B cell (primary cell): ENCODE data around the gene KLRF2. TPM values are rescaled to one million over a fixed set of nuclear protein-coding genes. Genes with fewer than 3 reads are reported as not detected.

Experiments used
- ATAC-seq: fragments of 200-7000 bp; cut with Tn5 transposase; one replicate; pipeline ENCODE4 v1.10.0; 2021; ENCODE audit warnings: low read depth, mild to moderate bottlenecking, moderate number of reproducible peaks, moderate library complexity
- CTCF ChIA-PET: fragments of 350-600 bp; sonication (Branson Sonifier 250); formaldehyde crosslinking; loops from one replicate; lab custom pipeline; 2021; ENCODE audit warnings: antibody characterized with exemption, inconsistent platforms; lab: Charles Lee
- POLR2A ChIA-PET: fragments of 350-600 bp; sonication (Branson Sonifier 250); formaldehyde crosslinking; loops from one replicate; lab custom pipeline; 2021; ENCODE audit warnings: antibody characterized with exemption; lab: Charles Lee
- DNase-seq: peaks from one replicate; pipeline ENCODE4 v3.0.0; 2013
- H2AFZ ChIP-seq: 2 replicates; pipeline ENCODE4 v1.6.1; 2012; ENCODE audit warnings: mild to moderate bottlenecking, low read depth, low read length; ENCODE audit not compliant: insufficient read depth, poor library complexity, severe bottlenecking
- H3K27ac ChIP-seq, 2 donors: 1 replicate in 1 of 2; 2 replicates in 1 of 2; pipeline ENCODE4 v1.5.1; 2012 to 2013; ENCODE audit warnings: low read length in 2 of 2, mild to moderate bottlenecking in 2 of 2, moderate library complexity in 1 of 2
- H3K27me3 ChIP-seq, 4 experiments: fragments of 200-600 bp in 1 of 4; sonication (generic) in 1 of 4; replicated peaks in 1 of 4; 1 replicate in 2 of 4; 2 replicates in 2 of 4; pipeline versions ENCODE4 v1.6.1 to v1.7.0; 2013 to 2016; ENCODE audit warnings: low read length in 3 of 4, mild to moderate bottlenecking in 2 of 4, mixed read lengths in 1 of 4, moderate library complexity in 1 of 4; ENCODE audit not compliant: insufficient read depth in 4 of 4, control insufficient read depth in 3 of 4; ENCODE audit errors: control extremely low read depth in 1 of 4
- H3K36me3 ChIP-seq, 2 experiments: replicated peaks in 1 of 2; 1 replicate in 1 of 2; 2 replicates in 1 of 2; pipeline versions ENCODE4 v1.6.1 to v1.7.1; 2013; ENCODE audit warnings: low read length in 1 of 2; ENCODE audit not compliant: insufficient read depth in 2 of 2, control insufficient read depth in 1 of 2; ENCODE audit errors: control extremely low read depth in 1 of 2, extremely low read depth in 1 of 2
- H3K4me1 ChIP-seq, 2 donors: fragments of 200-600 bp in 1 of 2; sonication (generic) in 1 of 2; 1 replicate in 1 of 2; 2 replicates in 1 of 2; pipeline versions ENCODE4 v1.5.1 to v1.6.1; 2013 to 2017; ENCODE audit warnings: low read length in 2 of 2; ENCODE audit not compliant: control insufficient read depth in 2 of 2, insufficient read depth in 2 of 2
- H3K4me2 ChIP-seq: replicated peaks from 2 replicates; pipeline ENCODE3; 2012; ENCODE audit warnings: mild to moderate bottlenecking, low read depth, low read length; ENCODE audit not compliant: poor library complexity, severe bottlenecking
- H3K4me3 ChIP-seq, 5 experiments: fragments of 200-600 bp in 1 of 5; sonication (generic) in 1 of 5; 1 replicate in 3 of 5; 2 replicates in 2 of 5; pipeline versions ENCODE4 v1.5.1 to v1.7.0; 2011 to 2016; ENCODE audit warnings: low read length in 4 of 5, mild to moderate bottlenecking in 4 of 5, low read depth in 2 of 5, control low read depth in 1 of 5, moderate library complexity in 1 of 5; ENCODE audit not compliant: insufficient read depth in 1 of 5; ENCODE audit errors: control extremely low read depth in 1 of 5, extremely low read depth in 1 of 5
- H3K79me2 ChIP-seq: fragments of 200-600 bp; sonication (generic); one replicate; pipeline ENCODE4 v1.6.0; 2016; ENCODE audit warnings: low read length; ENCODE audit not compliant: control insufficient read depth, insufficient read depth
- H3K9ac ChIP-seq: fragments of 200-600 bp; sonication (generic); 2 replicates; pipeline ENCODE4 v1.6.1; 2017; ENCODE audit warnings: mild to moderate bottlenecking, low read length, moderate library complexity
- H3K9me3 ChIP-seq, 3 donors: one replicate each; pipeline versions ENCODE4 v1.6.1 to v1.7.1; 2013; ENCODE audit warnings: low read length in 2 of 3; ENCODE audit not compliant: control insufficient read depth in 2 of 3, insufficient read depth in 1 of 3; ENCODE audit errors: control extremely low read depth in 1 of 3
- H4K20me1 ChIP-seq: 2 replicates; pipeline ENCODE4 v1.6.0; 2012; ENCODE audit warnings: mild to moderate bottlenecking, low read length; ENCODE audit not compliant: insufficient read depth, control insufficient read depth, poor library complexity, severe bottlenecking
- H3K27ac Mint-ChIP-seq: one replicate; pipeline ENCODE4 v1.8.0; 2021; ENCODE audit warnings: mixed read lengths
- H3K27me3 Mint-ChIP-seq: one replicate; pipeline ENCODE4 v1.8.0; 2021; ENCODE audit warnings: mixed read lengths
- H3K4me1 Mint-ChIP-seq: one replicate; pipeline ENCODE4 v1.8.0; 2021; ENCODE audit warnings: mixed read lengths
- H3K4me3 Mint-ChIP-seq: one replicate; pipeline ENCODE4 v1.8.0; 2021; ENCODE audit warnings: mixed read lengths
- H3K9me3 Mint-ChIP-seq: one replicate; pipeline ENCODE4 v1.8.0; 2022; ENCODE audit warnings: mixed read lengths; ENCODE audit not compliant: insufficient read depth
- EZH2 ChIP-seq: IDR thresholded peaks from 2 replicates; pipeline ENCODE4 v1.6.1; 2012; ENCODE audit warnings: borderline replicate concordance, low read depth, mild to moderate bottlenecking, moderate library complexity, low read length; ENCODE audit not compliant: insufficient read depth, poor library complexity, severe bottlenecking
- WGBS: methylation state at CpG from one replicate; pipeline ENCODE4 v1.1.5; 2013; ENCODE audit warnings: missing lambda C conversion rate; ENCODE audit not compliant: insufficient coverage; 5-methylcytosine and 5-hydroxymethylcytosine counted together
- intact Hi-C: fragments of 100-400 bp; cut with micrococcal nuclease; formaldehyde crosslinking; loops from one replicate; pipeline ENCODE4 v1.10.0; 2022
- polyA plus RNA-seq: library from polyadenylated mRNA; depleted of rRNA; stranded (reverse); fragments of >200 nt; gene quantifications from 2 replicates; pipeline ENCODE4 v1.2.3, GENCODE V29; 2012
- total RNA-seq, 2 donors: library from RNA; stranded (reverse); fragments of 120-200 nt in 1 of 2; gene quantifications; 1 replicate in 1 of 2; 2 replicates in 1 of 2; pipeline versions ENCODE4 v1.2.3 to v1.2.4, GENCODE V29; 2013 to 2022
- TF ChIP-seq, protein P1 (sequence below): fragments of 200-600 bp; IDR thresholded peaks from one replicate; pipeline ENCODE4 v1.8.0; 2022; ENCODE audit warnings: antibody characterized with exemption, mild to moderate bottlenecking

Gene KLRF2
- total and polyA plus RNA-seq, 2 donors (not counting 1 experiment from before 2014, with no cell fraction given): 0.36 TPM; not detected in 1

DNA sequence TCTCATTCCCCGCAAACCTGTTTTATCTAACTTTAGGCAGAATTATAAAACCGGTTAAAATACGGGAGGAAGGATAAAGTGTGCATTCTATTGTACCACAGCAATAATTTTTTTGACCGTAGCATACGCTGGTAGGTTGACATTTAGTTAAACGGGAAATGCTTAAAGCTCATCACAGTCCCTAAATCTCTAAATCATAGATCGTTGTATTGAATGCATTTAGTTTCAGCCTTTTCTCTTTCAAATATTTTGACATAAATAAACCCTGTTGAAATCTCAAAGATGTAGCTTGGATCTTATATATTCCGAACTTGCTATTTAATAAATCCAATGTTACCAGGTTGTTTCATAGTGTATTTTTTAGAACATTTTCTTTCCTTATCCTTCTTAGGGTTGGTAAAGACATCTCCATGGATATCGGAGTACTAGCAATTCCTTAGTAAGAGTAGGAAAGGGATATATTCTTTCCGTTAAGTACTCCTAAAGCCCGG lies 12.9 kb upstream of the KLRF2 start:
- H3K9me3 ChIP-seq: peaks cover 0 to 10% (median 0%) of the 10 kb centered on the region in 3 donors
- H3K4me2 ChIP-seq: peak overlapping the region; percentile 75
- H3K27ac Mint-ChIP-seq: peak overlapping the region; percentile 75
- H3K27me3 Mint-ChIP-seq: no peaks in the 10 kb centered on the region
- ChIA-PET CTCF (interaction anchor here (1.3 to 4.3 kb wide), 4 partner anchors 54 to 137 kb away, joined by 3 to 14 read pairs (median 6); no protein-coding TSS in a partner anchor), POLR2A (no interaction called here)
- H3K4me3 ChIP-seq: peak overlapping the region; percentile 51 to 97 (median 66)
- ATAC-seq: no peak
- peaks cover 49% of the 10 kb centered on the region for H3K4me1 Mint-ChIP-seq
- peak overlapping the region; percentile 69 for H3K9ac ChIP-seq
- H4K20me1 ChIP-seq: peaks cover 5% of the 10 kb centered on the region
- H3K27me3 ChIP-seq: no peaks in the 10 kb centered on the region
- DNase-seq: peak; percentile 45
- no peak overlapping the region for H2AFZ ChIP-seq
- no peaks in the 10 kb centered on the region for H3K36me3 ChIP-seq
- WGBS: no CpG with 5 or more reads among the region's 11 CpGs
- peak overlapping the region; percentile 92 for H3K4me3 Mint-ChIP-seq
- peaks cover 69% of the 10 kb centered on the region for H3K79me2 ChIP-seq
- H3K27ac ChIP-seq: peak overlapping the region; percentile 89 to 90
- peaks cover 14 to 19% of the 10 kb centered on the region in 2 donors for H3K4me1 ChIP-seq
- intact Hi-C loops: loop anchor here (5.0 to 10.0 kb wide), 4 partner anchors 56 to 744 kb away; partner anchors contain the start of gene MAGOHB
- peaks cover 9% of the 10 kb centered on the region for H3K9me3 Mint-ChIP-seq
- no peak for TF ChIP-seq EZH2
- TF ChIP-seq, protein P1, sequence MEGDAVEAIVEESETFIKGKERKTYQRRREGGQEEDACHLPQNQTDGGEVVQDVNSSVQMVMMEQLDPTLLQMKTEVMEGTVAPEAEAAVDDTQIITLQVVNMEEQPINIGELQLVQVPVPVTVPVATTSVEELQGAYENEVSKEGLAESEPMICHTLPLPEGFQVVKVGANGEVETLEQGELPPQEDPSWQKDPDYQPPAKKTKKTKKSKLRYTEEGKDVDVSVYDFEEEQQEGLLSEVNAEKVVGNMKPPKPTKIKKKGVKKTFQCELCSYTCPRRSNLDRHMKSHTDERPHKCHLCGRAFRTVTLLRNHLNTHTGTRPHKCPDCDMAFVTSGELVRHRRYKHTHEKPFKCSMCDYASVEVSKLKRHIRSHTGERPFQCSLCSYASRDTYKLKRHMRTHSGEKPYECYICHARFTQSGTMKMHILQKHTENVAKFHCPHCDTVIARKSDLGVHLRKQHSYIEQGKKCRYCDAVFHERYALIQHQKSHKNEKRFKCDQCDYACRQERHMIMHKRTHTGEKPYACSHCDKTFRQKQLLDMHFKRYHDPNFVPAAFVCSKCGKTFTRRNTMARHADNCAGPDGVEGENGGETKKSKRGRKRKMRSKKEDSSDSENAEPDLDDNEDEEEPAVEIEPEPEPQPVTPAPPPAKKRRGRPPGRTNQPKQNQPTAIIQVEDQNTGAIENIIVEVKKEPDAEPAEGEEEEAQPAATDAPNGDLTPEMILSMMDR: no peak

DNA sequence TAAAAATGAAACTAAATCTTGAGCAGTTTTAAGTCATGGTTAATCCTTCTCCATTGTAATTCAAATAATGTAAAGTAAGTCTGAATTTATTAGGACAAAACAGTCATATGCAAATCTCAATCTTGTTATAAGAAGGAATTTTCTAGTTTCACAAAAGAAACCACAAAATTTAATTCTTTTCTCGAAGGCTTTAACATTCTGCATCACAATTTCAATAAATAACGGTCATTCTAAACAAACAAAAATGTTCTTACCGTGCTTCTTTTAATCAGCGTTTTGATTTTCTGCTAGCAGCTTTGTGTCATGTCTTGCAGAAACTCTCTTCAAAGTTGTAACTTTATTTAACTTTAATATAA lies 12.4 kb upstream of the KLRF2 start:
- H3K9me3 ChIP-seq: peaks cover 0 to 4% (median 0%) of the 10 kb centered on the region in 3 donors
- Mint-ChIP-seq H3K27me3 (no peaks in the 10 kb centered on the region), H3K4me3 (peak overlapping the region; percentile 92), H3K27ac (peak overlapping the region; percentile 50), H3K4me1 (peaks cover 45% of the 10 kb centered on the region), H3K9me3 (peaks cover 3% of the 10 kb centered on the region)
- H3K27me3 ChIP-seq: no peaks in the 10 kb centered on the region
- DNase-seq: no peak
- peak overlapping the region; percentile 75 for H3K4me2 ChIP-seq
- peak overlapping the region; percentile 51 to 97 (median 66) for H3K4me3 ChIP-seq
- no peaks in the 10 kb centered on the region for H4K20me1 ChIP-seq
- peaks cover 64% of the 10 kb centered on the region for H3K79me2 ChIP-seq
- CTCF ChIA-PET: interaction anchor here (1.3 to 4.3 kb wide), 4 partner anchors 55 to 137 kb away, joined by 3 to 14 read pairs (median 6); no protein-coding TSS in a partner anchor
- peaks cover 14 to 19% of the 10 kb centered on the region in 2 donors for H3K4me1 ChIP-seq
- peak overlapping the region; percentile 89 to 90 for H3K27ac ChIP-seq
- intact Hi-C loops: loop anchor here (1.0 to 10.0 kb wide), 6 partner anchors 11 to 743 kb away; partner anchors contain the start of gene MAGOHB
- no peak for ATAC-seq
- H3K36me3 ChIP-seq: no peaks in the 10 kb centered on the region
- H3K9ac ChIP-seq: peak overlapping the region; percentile 69
- H2AFZ ChIP-seq: no peak overlapping the region
- POLR2A ChIA-PET: no interaction called here
- 0% methylated on average over 1 of the region's 4 CpGs for WGBS
- no peak for TF ChIP-seq EZH2
- TF ChIP-seq, protein P1: no peak
